DMS114 treated with DMSO at 0.1 percent for 48 hours (cell line): ENCODE measurements around the gene TNK2.

ENCODE experiments used
- DNase-seq: peaks from one replicate; lab custom pipeline; 2025; ENCODE audit not compliant: unreplicated experiment; lab: John Stamatoyannopoulos, UW

Gene TNK2

GRCh38 chr3:195854628-195855294 lies 53.6 kb downstream of the TNK2 start:
- DNase-seq: no peak

- no peak for DNase-seq
Observed at GRCh38 chr3:195853996-195854395, 54.4 kb downstream of the TNK2 start.

GRCh38 chr3:195853036-195853435 lies 55.3 kb downstream of the TNK2 start:
- no peak for DNase-seq

GRCh38 chr3:195850857-195851543 lies 57.4 kb downstream of the TNK2 start:
- DNase-seq: peak; percentile 88

- DNase-seq: no peak
Observed at GRCh38 chr3:195849322-195850074, 58.9 kb downstream of the TNK2 start.

GRCh38 chr3:195847055-195847950 lies 61.0 kb downstream of the TNK2 start:
- DNase-seq: no peak

- no peak for DNase-seq
Observed at GRCh38 chr3:195845483-195845882, 62.9 kb downstream of the TNK2 start.

- no peak for DNase-seq
Observed at GRCh38 chr3:195844671-195845218, 63.6 kb downstream of the TNK2 start.

GRCh38 chr3:195839260-195840010 lies 68.9 kb downstream of the TNK2 start:
- DNase-seq: no peak

- DNase-seq: no peak
Observed at GRCh38 chr3:195838714-195839113, 69.6 kb downstream of the TNK2 start.

- DNase-seq: no peak
Observed at GRCh38 chr3:195836476-195837135, 71.7 kb downstream of the TNK2 start.

- DNase-seq: no peak
Observed at GRCh38 chr3:195835791-195836190, 72.6 kb downstream of the TNK2 start.

- DNase-seq: no peak
Observed at GRCh38 chr3:195834675-195835583, 73.4 kb downstream of the TNK2 start.

GRCh38 chr3:195829897-195830254 lies 78.5 kb downstream of the TNK2 start:
- no peak for DNase-seq

- no peak for DNase-seq
Observed at GRCh38 chr3:195828762-195829161, 79.6 kb downstream of the TNK2 start.

GRCh38 chr3:195825857-195826804 lies 82.2 kb downstream of the TNK2 start:
- no peak for DNase-seq

- no peak for DNase-seq
Observed at GRCh38 chr3:195825191-195825588, 83.2 kb downstream of the TNK2 start.
